PFSK-1 (cell line): ENCODE data around the gene GFRA4.

ENCODE experiments used
- FOXP2 ChIP-seq: optimal IDR thresholded peaks from 2 replicates; pipeline ENCODE3; 2011; ENCODE audit warnings: borderline replicate concordance, control low read depth, inconsistent platforms; ENCODE audit not compliant: insufficient read depth; ENCODE audit errors: extremely low read length, extremely low read depth
- POLR2AphosphoS5 ChIP-seq: IDR thresholded peaks from 2 replicates; pipeline ENCODE4 v1.6.1; 2012; ENCODE audit warnings: low read depth, mild to moderate bottlenecking, control low read depth, low read length, moderate library complexity
- SIN3A ChIP-seq: IDR thresholded peaks from 2 replicates; pipeline ENCODE4 v1.6.1; 2012; ENCODE audit warnings: mild to moderate bottlenecking, low read length, moderate library complexity, borderline replicate concordance; ENCODE audit not compliant: insufficient read depth
- TAF1 ChIP-seq: IDR thresholded peaks from 2 replicates; pipeline ENCODE4 v1.6.1; 2012; ENCODE audit warnings: low read length, control low read depth, borderline replicate concordance; ENCODE audit not compliant: insufficient read depth
- TF ChIP-seq, protein P1 (sequence below), 2 experiments: IDR thresholded peaks; 2 replicates each; pipeline versions ENCODE4 v1.6.1 to v1.8.0; 2011 to 2012; ENCODE audit warnings: low read depth in 2 of 2, low read length in 2 of 2, control low read depth in 1 of 2, inconsistent platforms in 1 of 2, mild to moderate bottlenecking in 1 of 2, moderate library complexity in 1 of 2; ENCODE audit not compliant: insufficient read depth in 1 of 2

DNA sequence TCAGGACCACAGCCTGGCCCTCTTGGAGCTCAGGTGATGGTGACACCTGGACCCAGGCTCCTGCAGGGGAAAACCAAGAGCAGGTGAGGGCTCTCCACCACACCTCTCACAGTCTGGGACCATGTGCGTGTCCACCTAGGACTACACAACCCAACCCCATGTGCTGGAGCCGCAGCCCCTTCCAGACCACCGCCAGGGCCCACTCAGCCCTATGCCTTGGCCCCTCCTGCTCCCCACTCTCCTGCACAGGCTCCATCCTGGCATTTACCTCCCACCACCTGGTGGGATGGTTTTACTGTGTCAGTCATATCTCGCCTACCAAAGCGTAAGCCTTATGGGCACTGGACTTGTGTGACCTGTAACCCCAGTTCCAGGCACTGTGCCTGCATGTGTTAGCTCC, 31.7 kb upstream of the GFRA4 start:
- TF ChIP-seq FOXP2 (no peak), TAF1 (no peak), POLR2AphosphoS5 (no peak), SIN3A (no peak)
- TF ChIP-seq, protein P1, sequence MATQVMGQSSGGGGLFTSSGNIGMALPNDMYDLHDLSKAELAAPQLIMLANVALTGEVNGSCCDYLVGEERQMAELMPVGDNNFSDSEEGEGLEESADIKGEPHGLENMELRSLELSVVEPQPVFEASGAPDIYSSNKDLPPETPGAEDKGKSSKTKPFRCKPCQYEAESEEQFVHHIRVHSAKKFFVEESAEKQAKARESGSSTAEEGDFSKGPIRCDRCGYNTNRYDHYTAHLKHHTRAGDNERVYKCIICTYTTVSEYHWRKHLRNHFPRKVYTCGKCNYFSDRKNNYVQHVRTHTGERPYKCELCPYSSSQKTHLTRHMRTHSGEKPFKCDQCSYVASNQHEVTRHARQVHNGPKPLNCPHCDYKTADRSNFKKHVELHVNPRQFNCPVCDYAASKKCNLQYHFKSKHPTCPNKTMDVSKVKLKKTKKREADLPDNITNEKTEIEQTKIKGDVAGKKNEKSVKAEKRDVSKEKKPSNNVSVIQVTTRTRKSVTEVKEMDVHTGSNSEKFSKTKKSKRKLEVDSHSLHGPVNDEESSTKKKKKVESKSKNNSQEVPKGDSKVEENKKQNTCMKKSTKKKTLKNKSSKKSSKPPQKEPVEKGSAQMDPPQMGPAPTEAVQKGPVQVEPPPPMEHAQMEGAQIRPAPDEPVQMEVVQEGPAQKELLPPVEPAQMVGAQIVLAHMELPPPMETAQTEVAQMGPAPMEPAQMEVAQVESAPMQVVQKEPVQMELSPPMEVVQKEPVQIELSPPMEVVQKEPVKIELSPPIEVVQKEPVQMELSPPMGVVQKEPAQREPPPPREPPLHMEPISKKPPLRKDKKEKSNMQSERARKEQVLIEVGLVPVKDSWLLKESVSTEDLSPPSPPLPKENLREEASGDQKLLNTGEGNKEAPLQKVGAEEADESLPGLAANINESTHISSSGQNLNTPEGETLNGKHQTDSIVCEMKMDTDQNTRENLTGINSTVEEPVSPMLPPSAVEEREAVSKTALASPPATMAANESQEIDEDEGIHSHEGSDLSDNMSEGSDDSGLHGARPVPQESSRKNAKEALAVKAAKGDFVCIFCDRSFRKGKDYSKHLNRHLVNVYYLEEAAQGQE (IDR thresholded peaks at IDR 0.05; ENCODE audit: insufficient read depth in 1 of 2, low read depth in 2 of 2, low read length in 2 of 2): no peak
